ENCODE measurements around the gene PDHX.

PDHX gene

DNA sequence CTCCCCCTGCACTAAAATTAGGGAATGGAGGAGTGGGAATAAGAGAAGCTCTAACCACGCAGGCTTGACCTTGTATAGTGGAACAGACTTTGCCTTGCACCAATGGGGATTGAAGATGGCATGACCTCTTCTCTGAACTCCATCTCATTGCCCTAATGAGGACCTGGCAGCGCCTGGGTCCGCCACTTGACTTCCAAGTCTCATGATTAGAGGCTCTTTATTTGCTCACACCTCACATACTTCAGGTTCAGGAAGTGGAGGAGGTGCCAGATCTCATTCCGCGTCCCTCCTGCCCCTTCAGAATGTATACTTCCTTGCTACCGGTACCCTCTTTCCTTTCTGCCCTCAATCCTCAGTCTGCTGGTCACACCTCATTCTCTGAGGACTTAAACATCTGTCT lies 116.6 kb downstream of the PDHX start:
- Histone ChIP-seq H3K36me3 (ENCODE audit: control insufficient read depth, low read depth, low read length) (no peaks in the 10 kb centered on the region), H3K9me3 (ENCODE audit: control insufficient read depth, low read depth, low read length) (no peaks in the 10 kb centered on the region), H3K9ac (ENCODE audit: low read length) (no peak overlapping the region), H3K4me3 (ENCODE audit: low read length) (no peak overlapping the region), H3K27ac (ENCODE audit: low read length) (no peak overlapping the region), H3K4me1 (ENCODE audit: control insufficient read depth, low read depth, low read length) (no peaks in the 10 kb centered on the region), H3K27me3 (ENCODE audit: control insufficient read depth, insufficient read depth, low read length) (no peaks in the 10 kb centered on the region)

- Histone ChIP-seq H3K27me3 (ENCODE audit: control insufficient read depth, insufficient read depth, low read length) (no peaks in the 10 kb centered on the region), H3K9me3 (ENCODE audit: control insufficient read depth, low read depth, low read length) (no peaks in the 10 kb centered on the region), H3K4me1 (ENCODE audit: control insufficient read depth, low read depth, low read length) (no peaks in the 10 kb centered on the region), H3K9ac (ENCODE audit: low read length) (no peak overlapping the region), H3K36me3 (ENCODE audit: control insufficient read depth, low read depth, low read length) (no peaks in the 10 kb centered on the region), H3K27ac (ENCODE audit: low read length) (no peak overlapping the region), H3K4me3 (ENCODE audit: low read length) (no peak overlapping the region)
These were observed 118.0 kb downstream of the PDHX start for GRCh38 chr11:35034401-35034800.

DNA sequence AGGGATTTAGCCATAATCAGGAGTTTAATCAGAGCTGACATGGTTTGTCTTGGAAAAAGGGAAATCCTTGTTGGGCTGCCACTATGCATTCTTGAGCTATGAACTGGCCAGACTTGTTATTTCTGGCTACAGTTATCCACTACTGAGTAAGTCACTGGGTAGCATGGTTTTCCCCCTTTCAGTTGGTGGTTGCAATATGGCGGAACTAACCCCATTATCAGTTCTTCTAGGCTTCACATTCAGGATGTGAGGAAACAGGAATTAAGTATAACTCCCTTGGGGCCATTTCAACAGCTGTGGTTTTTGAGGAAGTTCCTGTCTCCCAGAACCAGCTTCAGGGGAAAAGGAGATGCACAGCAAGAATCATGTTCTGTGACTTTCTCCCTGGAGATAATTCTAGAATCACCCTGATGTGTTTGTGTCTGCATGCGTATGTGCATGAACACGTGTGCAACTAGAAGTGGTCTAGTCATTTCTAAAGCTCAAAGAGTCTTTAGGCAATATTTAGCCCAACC lies 119.5 kb downstream of the PDHX start:
- Histone ChIP-seq H3K27ac (ENCODE audit: low read length) (no peak overlapping the region), H3K9me3 (ENCODE audit: control insufficient read depth, low read depth, low read length) (no peaks in the 10 kb centered on the region), H3K4me3 (ENCODE audit: low read length) (no peak overlapping the region), H3K9ac (ENCODE audit: low read length) (no peak overlapping the region), H3K4me1 (ENCODE audit: control insufficient read depth, low read depth, low read length) (no peaks in the 10 kb centered on the region), H3K27me3 (ENCODE audit: control insufficient read depth, insufficient read depth, low read length) (no peaks in the 10 kb centered on the region), H3K36me3 (ENCODE audit: control insufficient read depth, low read depth, low read length) (no peaks in the 10 kb centered on the region)

- no peak overlapping the region for H3K27ac ChIP-seq (ENCODE audit: low read length)
- H3K4me1 ChIP-seq (ENCODE audit: control insufficient read depth, low read depth, low read length): no peaks in the 10 kb centered on the region
- no peaks in the 10 kb centered on the region for H3K9me3 ChIP-seq (ENCODE audit: control insufficient read depth, low read depth, low read length)
- no peaks in the 10 kb centered on the region for H3K36me3 ChIP-seq (ENCODE audit: control insufficient read depth, low read depth, low read length)
- no peaks in the 10 kb centered on the region for H3K27me3 ChIP-seq (ENCODE audit: control insufficient read depth, insufficient read depth, low read length)
- no peak overlapping the region for H3K4me3 ChIP-seq (ENCODE audit: low read length)
- H3K9ac ChIP-seq (ENCODE audit: low read length): no peak overlapping the region
These were observed 120.2 kb downstream of the PDHX start for GRCh38 chr11:35036639-35037038.

- H3K36me3 ChIP-seq (ENCODE audit: control insufficient read depth, low read depth, low read length): no peaks in the 10 kb centered on the region
- H3K4me1 ChIP-seq (ENCODE audit: control insufficient read depth, low read depth, low read length): no peaks in the 10 kb centered on the region
- no peak overlapping the region for H3K9ac ChIP-seq (ENCODE audit: low read length)
- H3K27ac ChIP-seq (ENCODE audit: low read length): no peak overlapping the region
- H3K9me3 ChIP-seq (ENCODE audit: control insufficient read depth, low read depth, low read length): no peaks in the 10 kb centered on the region
- H3K4me3 ChIP-seq (ENCODE audit: low read length): no peak overlapping the region
- no peaks in the 10 kb centered on the region for H3K27me3 ChIP-seq (ENCODE audit: control insufficient read depth, insufficient read depth, low read length)
These were observed 122.0 kb downstream of the PDHX start for GRCh38 chr11:35038211-35038928.

DNA sequence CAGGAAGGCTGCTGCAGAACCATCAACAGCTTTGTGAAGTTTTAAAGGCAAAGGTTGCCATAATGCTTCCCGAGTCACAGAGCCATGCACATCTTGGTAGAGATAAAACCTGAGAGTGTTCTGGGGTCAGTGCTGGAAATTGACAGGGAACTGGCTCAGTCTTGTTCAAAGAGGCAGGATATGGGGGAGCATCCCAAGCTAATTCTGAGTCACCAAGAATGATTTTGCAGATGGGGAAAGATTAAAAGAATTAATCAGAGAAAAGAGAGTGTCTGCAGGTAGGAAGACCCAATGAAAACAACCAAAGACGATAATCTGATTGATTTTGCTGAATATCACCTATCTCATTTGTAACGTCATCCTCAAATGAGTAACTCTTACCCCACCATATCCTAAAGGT lies 122.7 kb downstream of the PDHX start:
- H3K4me1 ChIP-seq (ENCODE audit: control insufficient read depth, low read depth, low read length): no peaks in the 10 kb centered on the region

GRCh38 chr11:35040221-35040942 lies 124.0 kb downstream of the PDHX start:
- H3K27ac ChIP-seq (ENCODE audit: low read length): no peak overlapping the region
- H3K9ac ChIP-seq (ENCODE audit: low read length): no peak overlapping the region
- no peaks in the 10 kb centered on the region for H3K36me3 ChIP-seq (ENCODE audit: control insufficient read depth, low read depth, low read length)
- H3K4me1 ChIP-seq (ENCODE audit: control insufficient read depth, low read depth, low read length): no peaks in the 10 kb centered on the region
- no peak overlapping the region for H3K4me3 ChIP-seq (ENCODE audit: low read length)
- H3K27me3 ChIP-seq (ENCODE audit: control insufficient read depth, insufficient read depth, low read length): no peaks in the 10 kb centered on the region
- no peaks in the 10 kb centered on the region for H3K9me3 ChIP-seq (ENCODE audit: control insufficient read depth, low read depth, low read length)

More for the DNA sequence above, 122.7 kb downstream of the PDHX start:
- no peaks in the 10 kb centered on the region for H3K27me3 ChIP-seq (ENCODE audit: control insufficient read depth, insufficient read depth, low read length)
- no peak overlapping the region for H3K9ac ChIP-seq (ENCODE audit: low read length)
- no peak overlapping the region for H3K27ac ChIP-seq (ENCODE audit: low read length)
- no peaks in the 10 kb centered on the region for H3K36me3 ChIP-seq (ENCODE audit: control insufficient read depth, low read depth, low read length)
- H3K4me3 ChIP-seq (ENCODE audit: low read length): no peak overlapping the region
- H3K9me3 ChIP-seq (ENCODE audit: control insufficient read depth, low read depth, low read length): no peaks in the 10 kb centered on the region

GRCh38 chr11:35041070-35041554 lies 124.7 kb downstream of the PDHX start:
- H3K4me3 ChIP-seq (ENCODE audit: low read length): no peak overlapping the region
- H3K9me3 ChIP-seq (ENCODE audit: control insufficient read depth, low read depth, low read length): no peaks in the 10 kb centered on the region
- no peaks in the 10 kb centered on the region for H3K4me1 ChIP-seq (ENCODE audit: control insufficient read depth, low read depth, low read length)
- H3K27ac ChIP-seq (ENCODE audit: low read length): no peak overlapping the region
- H3K9ac ChIP-seq (ENCODE audit: low read length): no peak overlapping the region
- no peaks in the 10 kb centered on the region for H3K27me3 ChIP-seq (ENCODE audit: control insufficient read depth, insufficient read depth, low read length)
- H3K36me3 ChIP-seq (ENCODE audit: control insufficient read depth, low read depth, low read length): no peaks in the 10 kb centered on the region

DNA sequence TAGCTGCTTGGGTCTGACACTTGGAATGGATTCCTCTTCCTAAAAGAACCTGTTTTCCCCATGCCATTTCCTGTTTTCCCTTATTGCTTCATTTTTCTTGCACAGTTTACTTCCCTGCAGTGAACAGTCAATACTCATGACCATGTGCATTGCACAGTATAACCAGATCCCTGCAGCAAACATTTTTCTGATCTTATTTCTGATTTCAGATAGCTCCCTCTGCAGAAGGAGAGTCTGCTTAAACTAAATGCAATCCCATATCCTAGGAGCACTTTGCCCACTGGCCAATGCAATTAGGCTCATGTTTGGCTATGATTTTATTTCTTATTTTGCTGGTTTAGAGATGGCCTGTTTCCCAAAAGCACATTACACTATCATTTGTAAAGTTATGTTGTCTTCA lies 125.8 kb downstream of the PDHX start:
- H3K4me1 ChIP-seq (ENCODE audit: control insufficient read depth, low read depth, low read length): no peaks in the 10 kb centered on the region
- H3K9ac ChIP-seq (ENCODE audit: low read length): no peak overlapping the region
- no peak overlapping the region for H3K4me3 ChIP-seq (ENCODE audit: low read length)
- H3K36me3 ChIP-seq (ENCODE audit: control insufficient read depth, low read depth, low read length): no peaks in the 10 kb centered on the region
- H3K27me3 ChIP-seq (ENCODE audit: control insufficient read depth, insufficient read depth, low read length): no peaks in the 10 kb centered on the region
- H3K27ac ChIP-seq (ENCODE audit: low read length): no peak overlapping the region
- H3K9me3 ChIP-seq (ENCODE audit: control insufficient read depth, low read depth, low read length): no peaks in the 10 kb centered on the region

DNA sequence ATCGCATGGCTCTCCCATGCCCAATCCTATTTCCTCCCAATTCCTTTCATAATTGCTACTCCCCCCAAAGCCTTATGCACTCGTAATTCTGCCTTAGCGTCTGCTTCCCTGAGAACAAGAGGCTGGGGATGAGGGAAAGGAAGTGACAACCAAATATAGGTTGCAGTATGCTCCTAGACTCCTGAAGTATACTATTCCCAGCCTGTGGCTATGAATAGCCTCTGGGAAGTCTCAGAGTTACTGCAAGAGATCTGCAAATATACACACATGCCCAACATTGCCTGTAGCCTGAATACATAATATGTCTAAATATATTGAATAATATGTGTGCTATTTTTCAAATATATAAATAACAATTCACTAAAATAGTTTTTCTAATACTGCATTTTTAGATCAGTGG lies 126.5 kb downstream of the PDHX start:
- Histone ChIP-seq H3K4me1 (ENCODE audit: control insufficient read depth, low read depth, low read length) (no peaks in the 10 kb centered on the region), H3K36me3 (ENCODE audit: control insufficient read depth, low read depth, low read length) (no peaks in the 10 kb centered on the region), H3K27ac (ENCODE audit: low read length) (no peak overlapping the region), H3K27me3 (ENCODE audit: control insufficient read depth, insufficient read depth, low read length) (no peaks in the 10 kb centered on the region), H3K9me3 (ENCODE audit: control insufficient read depth, low read depth, low read length) (no peaks in the 10 kb centered on the region), H3K9ac (ENCODE audit: low read length) (no peak overlapping the region), H3K4me3 (ENCODE audit: low read length) (no peak overlapping the region)

GRCh38 chr11:35043936-35044335 lies 127.5 kb downstream of the PDHX start:
- no peaks in the 10 kb centered on the region for H3K4me1 ChIP-seq (ENCODE audit: control insufficient read depth, low read depth, low read length)
- H3K27ac ChIP-seq (ENCODE audit: low read length): no peak overlapping the region
- no peak overlapping the region for H3K9ac ChIP-seq (ENCODE audit: low read length)
- H3K4me3 ChIP-seq (ENCODE audit: low read length): no peak overlapping the region
- H3K9me3 ChIP-seq (ENCODE audit: control insufficient read depth, low read depth, low read length): no peaks in the 10 kb centered on the region
- H3K27me3 ChIP-seq (ENCODE audit: control insufficient read depth, insufficient read depth, low read length): no peaks in the 10 kb centered on the region
- H3K36me3 ChIP-seq (ENCODE audit: control insufficient read depth, low read depth, low read length): no peaks in the 10 kb centered on the region

All from iPS-18a (cell line).